ENCODE measurements around the gene CD300LD. TPM values are rescaled to one million over a fixed set of nuclear protein-coding genes. Genes with fewer than 3 reads are reported as not detected.

CD300LD gene
- total RNA-seq, 2 experiments from 2014 or later = not detected

- DNase-seq (ENCODE audit: low spot score) = peak; percentile 68
- Histone ChIP-seq H3K4me1 (ENCODE audit: insufficient read depth, low read length, poor library complexity, severe bottlenecking) (peaks cover 17% of the 10 kb centered on the region), H3K9me2 (ENCODE audit: insufficient read depth, low read length) (no peaks in the 10 kb centered on the region), H2AFZ (ENCODE audit: low read length) (no peak overlapping the region), H4K20me1 (ENCODE audit: insufficient read depth, low read length) (no peaks in the 10 kb centered on the region), H3K4me3 (ENCODE audit: low read depth, low read length, poor library complexity, severe bottlenecking) (no peak overlapping the region), H3K27ac (ENCODE audit: low read depth, low read length, poor library complexity, severe bottlenecking) (no peak overlapping the region), H3K36me3 (ENCODE audit: insufficient read depth, low read length) (no peaks in the 10 kb centered on the region), H3K9me3 (ENCODE audit: low read length) (no peaks in the 10 kb centered on the region), H3K4me2 (ENCODE audit: low read length) (peak overlapping the region; percentile 18; the same call in 1 of the 2 replicates), H3K79me2 (ENCODE audit: insufficient read depth, low read depth, low read length) (no peaks in the 10 kb centered on the region)
- BruUV-seq (replicated peaks) = no TSS peak
- intact Hi-C loops (cut with micrococcal nuclease; ENCODE audit: unreplicated experiment) = no loop called here
- ChIA-PET CTCF (ENCODE audit: unreplicated experiment) (interaction anchor here (1.2 kb wide), 1 partner anchor 149 kb away, joined by 3 read pairs; no protein-coding TSS in a partner anchor), POLR2A (interaction anchor here (0.6 to 0.8 kb wide), 2 partner anchors 12 to 21 kb away, joined by 3 to 5 read pairs; no protein-coding TSS in a partner anchor)
- TF ChIP-seq CTCF (conservative IDR thresholded peaks at IDR 0.05; ENCODE audit: low read length) (no peak), EZH2phosphoT487 (IDR thresholded peaks at IDR 0.05; ENCODE audit: borderline replicate concordance, low read depth, low read length) (no peak)
Observed at GRCh38 chr17:74604200-74604599, 12.1 kb upstream of the CD300LD start.

- intact Hi-C loops (cut with micrococcal nuclease; ENCODE audit: unreplicated experiment) = no loop called here
- DNase-seq (ENCODE audit: low spot score) = peak; percentile 58
- Histone ChIP-seq H2AFZ (ENCODE audit: low read length) (no peak overlapping the region), H3K4me2 (ENCODE audit: low read length) (peak overlapping the region; percentile 18; the same call in 1 of the 2 replicates), H3K9me3 (ENCODE audit: low read length) (no peaks in the 10 kb centered on the region), H3K36me3 (ENCODE audit: insufficient read depth, low read length) (no peaks in the 10 kb centered on the region), H3K79me2 (ENCODE audit: insufficient read depth, low read depth, low read length) (no peaks in the 10 kb centered on the region), H3K4me3 (ENCODE audit: low read depth, low read length, poor library complexity, severe bottlenecking) (no peak overlapping the region), H3K4me1 (ENCODE audit: insufficient read depth, low read length, poor library complexity, severe bottlenecking) (peaks cover 18% of the 10 kb centered on the region), H3K9me2 (ENCODE audit: insufficient read depth, low read length) (no peaks in the 10 kb centered on the region), H3K27ac (ENCODE audit: low read depth, low read length, poor library complexity, severe bottlenecking) (no peak overlapping the region), H4K20me1 (ENCODE audit: insufficient read depth, low read length) (no peaks in the 10 kb centered on the region)
- TF ChIP-seq CTCF (conservative IDR thresholded peaks at IDR 0.05; ENCODE audit: low read length) (no peak), EZH2phosphoT487 (IDR thresholded peaks at IDR 0.05; ENCODE audit: borderline replicate concordance, low read depth, low read length) (no peak)
- CTCF ChIA-PET (ENCODE audit: unreplicated experiment) = interaction anchor here (1.2 kb wide), 1 partner anchor 149 kb away, joined by 3 read pairs; no protein-coding TSS in a partner anchor
- POLR2A ChIA-PET = interaction anchor here (0.6 to 0.8 kb wide), 3 partner anchors 13 to 21 kb away, joined by 3 to 5 read pairs (median 4); no protein-coding TSS in a partner anchor
- no TSS peak for BruUV-seq (replicated peaks)
Observed at GRCh38 chr17:74603746-74604145, 11.7 kb upstream of the CD300LD start.

- Histone ChIP-seq H3K4me1 (ENCODE audit: insufficient read depth, low read length, poor library complexity, severe bottlenecking) (peaks cover 21% of the 10 kb centered on the region), H2AFZ (ENCODE audit: low read length) (no peak overlapping the region), H3K79me2 (ENCODE audit: insufficient read depth, low read depth, low read length) (no peaks in the 10 kb centered on the region), H3K9me3 (ENCODE audit: low read length) (no peaks in the 10 kb centered on the region), H3K4me3 (ENCODE audit: low read depth, low read length, poor library complexity, severe bottlenecking) (no peak overlapping the region), H3K9me2 (ENCODE audit: insufficient read depth, low read length) (no peaks in the 10 kb centered on the region), H3K27ac (ENCODE audit: low read depth, low read length, poor library complexity, severe bottlenecking) (no peak overlapping the region), H4K20me1 (ENCODE audit: insufficient read depth, low read length) (no peaks in the 10 kb centered on the region), H3K4me2 (ENCODE audit: low read length) (no peak overlapping the region), H3K36me3 (ENCODE audit: insufficient read depth, low read length) (no peaks in the 10 kb centered on the region)
- ChIA-PET CTCF (ENCODE audit: unreplicated experiment) (interaction anchor here (1.2 kb wide), 1 partner anchor 148 kb away, joined by 3 read pairs; no protein-coding TSS in a partner anchor), POLR2A (interaction anchor here (0.7 kb wide), 1 partner anchor 22 kb away, joined by 4 read pairs; no protein-coding TSS in a partner anchor)
- intact Hi-C loops (cut with micrococcal nuclease; ENCODE audit: unreplicated experiment) = no loop called here
- DNase-seq (ENCODE audit: low spot score) = no peak
- TF ChIP-seq CTCF (conservative IDR thresholded peaks at IDR 0.05; ENCODE audit: low read length) = no peak
- TF ChIP-seq EZH2phosphoT487 (IDR thresholded peaks at IDR 0.05; ENCODE audit: borderline replicate concordance, low read depth, low read length) = no peak
- BruUV-seq (replicated peaks) = no TSS peak
Observed at GRCh38 chr17:74603037-74603635, 11.1 kb upstream of the CD300LD start.

All from OCI-LY7 (cell line).